Mucosa of descending colon (tissue), 3 donors: ENCODE data around the gene TOP2A. TPM values are rescaled to one million over a fixed set of nuclear protein-coding genes. Genes with fewer than 3 reads are reported as not detected.
A peak's percentile ranks its signal among the peaks of the same experiment; 100 is the strongest.

Experiments used
- ATAC-seq: fragments of 200-7000 bp; cut with Tn5 transposase; one replicate; pipeline ENCODE4 v1.9.1; 2020; ENCODE audit warnings: mild to moderate bottlenecking, moderate library complexity
- DNase-seq, 3 donors: peaks; one replicate each; pipeline ENCODE4 v3.0.0-alpha.2; 2020
- H3K36me3 ChIP-seq: fragments of 200-600 bp; one replicate; pipeline ENCODE4 v1.8.0; 2021; ENCODE audit warnings: low read depth, mild to moderate bottlenecking
- H3K4me1 ChIP-seq: fragments of 200-600 bp; one replicate; pipeline ENCODE4 v1.8.0; 2021; ENCODE audit warnings: low read depth, mild to moderate bottlenecking
- H3K4me3 ChIP-seq: fragments of 200-600 bp; one replicate; pipeline ENCODE4 v1.8.0; 2021; ENCODE audit warnings: mild to moderate bottlenecking
- H3K9me3 ChIP-seq: fragments of 200-600 bp; one replicate; pipeline ENCODE4 v1.8.0; 2021; ENCODE audit warnings: mild to moderate bottlenecking
- intact Hi-C, 2 donors: fragments of 100-400 bp; cut with DNase I in 1 of 2; cut with micrococcal nuclease in 1 of 2; formaldehyde crosslinking; loops; one replicate each; pipeline versions ENCODE4 v1.11.0 to v1.11.1; 2022; cut with DNase I, micrococcal nuclease
- total RNA-seq, 3 donors: library from RNA; stranded (reverse); fragmentation: NEBNext Ultra II Directional in 2 of 3; extraction: Animal tissue kit (Norgen Biotek cat#: 25700) in 2 of 3; gene quantifications; one replicate each; pipeline versions ENCODE4 v1.2.1 to v1.2.4, GENCODE V29; 2021 to 2023
- TF ChIP-seq, protein P1 (sequence below): fragments of 200-600 bp; IDR thresholded peaks from one replicate; pipeline ENCODE4 v1.8.0; 2022; ENCODE audit warnings: antibody characterized with exemption, mild to moderate bottlenecking
- donor health status: DM: no; HTN: no; CAD: no; lungs with moderate emphysema.
- donor health status: DM: no; HTN: no; CAD: no.
- donor health status: DM: no; HTN: yes; CAD: no.

Gene TOP2A
- total RNA-seq, 3 donors from 2014 or later, result 6.9 to 50.1 (median 11.4) TPM

DNA sequence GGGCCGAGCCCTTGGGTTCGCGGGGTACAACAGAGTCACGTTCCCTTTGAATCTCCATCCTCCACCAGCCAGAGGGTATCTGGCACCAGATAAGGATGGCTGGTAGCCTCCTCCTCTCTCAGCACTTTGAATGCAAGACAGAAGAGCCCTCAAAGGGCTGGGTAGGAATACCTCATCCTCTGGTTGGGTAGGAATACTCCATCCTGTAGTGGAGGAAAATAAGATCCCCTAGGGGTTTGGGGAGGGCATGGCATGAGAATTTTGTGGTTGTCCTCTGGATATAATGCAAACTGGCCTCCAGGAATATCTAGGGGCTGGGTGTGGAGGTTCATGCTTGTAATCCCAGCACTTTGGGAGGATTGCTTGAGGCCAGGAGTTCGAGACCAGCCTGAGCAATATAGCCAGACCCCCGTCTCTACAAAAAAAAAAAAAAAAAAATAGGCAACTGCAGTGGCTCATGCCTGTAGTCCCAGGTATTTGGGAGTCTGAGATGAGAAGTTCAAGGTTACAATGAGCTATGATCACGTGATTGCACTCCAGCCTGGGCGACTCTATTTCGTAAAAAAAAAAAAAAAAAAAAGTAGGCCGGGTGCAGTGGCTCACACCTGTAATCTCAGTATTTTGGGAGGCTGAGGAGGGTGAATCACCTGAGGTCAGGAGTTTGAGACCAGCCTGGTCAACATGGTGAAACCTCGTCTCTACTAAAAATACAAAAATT is 28.2 kb upstream of the TOP2A start:
- H3K4me3 ChIP-seq, result no peak overlapping the region
- H3K9me3 ChIP-seq, result no peaks in the 10 kb centered on the region
- ATAC-seq, result no peak
- intact Hi-C loops, result loop anchor here in 1 of 2 donors (10.0 kb wide), 1 partner anchor 89 kb away; no protein-coding TSS in a partner anchor
- TF ChIP-seq, protein P1, sequence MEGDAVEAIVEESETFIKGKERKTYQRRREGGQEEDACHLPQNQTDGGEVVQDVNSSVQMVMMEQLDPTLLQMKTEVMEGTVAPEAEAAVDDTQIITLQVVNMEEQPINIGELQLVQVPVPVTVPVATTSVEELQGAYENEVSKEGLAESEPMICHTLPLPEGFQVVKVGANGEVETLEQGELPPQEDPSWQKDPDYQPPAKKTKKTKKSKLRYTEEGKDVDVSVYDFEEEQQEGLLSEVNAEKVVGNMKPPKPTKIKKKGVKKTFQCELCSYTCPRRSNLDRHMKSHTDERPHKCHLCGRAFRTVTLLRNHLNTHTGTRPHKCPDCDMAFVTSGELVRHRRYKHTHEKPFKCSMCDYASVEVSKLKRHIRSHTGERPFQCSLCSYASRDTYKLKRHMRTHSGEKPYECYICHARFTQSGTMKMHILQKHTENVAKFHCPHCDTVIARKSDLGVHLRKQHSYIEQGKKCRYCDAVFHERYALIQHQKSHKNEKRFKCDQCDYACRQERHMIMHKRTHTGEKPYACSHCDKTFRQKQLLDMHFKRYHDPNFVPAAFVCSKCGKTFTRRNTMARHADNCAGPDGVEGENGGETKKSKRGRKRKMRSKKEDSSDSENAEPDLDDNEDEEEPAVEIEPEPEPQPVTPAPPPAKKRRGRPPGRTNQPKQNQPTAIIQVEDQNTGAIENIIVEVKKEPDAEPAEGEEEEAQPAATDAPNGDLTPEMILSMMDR, result no peak
- DNase-seq, result no peak
- peaks cover 59% of the 10 kb centered on the region for H3K4me1 ChIP-seq
- no peaks in the 10 kb centered on the region for H3K36me3 ChIP-seq

DNA sequence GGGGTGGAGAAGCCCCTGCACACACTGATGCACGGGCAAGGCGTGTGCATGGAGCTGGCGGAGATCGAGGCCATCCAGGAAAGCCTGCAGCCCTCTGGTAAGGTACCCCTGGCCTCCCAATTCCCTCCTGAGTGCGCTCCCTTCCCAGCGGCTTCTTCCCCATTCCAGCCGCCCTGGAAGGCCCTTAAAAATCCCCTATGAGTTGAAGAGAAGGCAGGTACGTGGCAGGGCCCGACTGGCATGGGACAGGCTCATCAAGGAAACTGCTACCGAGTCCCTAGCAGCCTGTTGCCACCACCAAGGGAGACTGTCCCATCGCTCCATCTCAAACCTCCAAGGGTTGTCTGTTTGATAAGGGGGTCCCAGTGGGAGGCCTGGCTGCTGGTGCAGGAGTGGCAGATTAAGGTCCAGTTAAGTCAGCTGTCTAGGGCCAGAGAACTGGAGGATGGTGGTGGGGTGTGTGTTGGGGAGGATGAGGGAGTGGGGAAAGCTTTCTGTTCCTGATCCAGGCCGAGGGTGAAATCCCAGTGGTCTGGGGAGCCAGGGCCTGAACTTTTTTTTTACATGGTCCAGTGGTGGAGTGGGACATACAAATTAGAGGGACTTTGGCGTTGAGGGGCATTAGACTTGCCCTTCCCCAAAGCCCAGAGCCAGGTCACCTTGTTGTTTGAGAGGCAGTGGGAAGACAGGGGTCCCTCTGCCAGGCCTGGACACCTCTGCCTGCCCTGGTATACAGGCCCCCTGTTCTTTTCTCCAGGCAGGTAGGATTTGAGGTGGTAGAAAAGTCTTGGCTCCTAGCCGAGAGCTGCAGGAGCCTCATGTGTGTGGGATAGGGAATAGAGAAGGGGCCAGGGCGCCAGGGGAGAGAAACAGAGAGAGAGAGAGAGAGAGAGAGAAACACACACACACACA is 26.5 kb upstream of the TOP2A start:
- DNase-seq, result peak in 1 of 3 donors; percentile 47
- intact Hi-C loops, result loop anchor here (5.0 to 10.0 kb wide), 2 partner anchors 88 to 91 kb away; no protein-coding TSS in a partner anchor
- peak; percentile 4 for ATAC-seq
- H3K9me3 ChIP-seq, result no peaks in the 10 kb centered on the region
- TF ChIP-seq, protein P1, result no peak
- peak overlapping the region; percentile 44 for H3K4me3 ChIP-seq
- H3K4me1 ChIP-seq, result peaks cover 43% of the 10 kb centered on the region
- H3K36me3 ChIP-seq, result no peaks in the 10 kb centered on the region

DNA sequence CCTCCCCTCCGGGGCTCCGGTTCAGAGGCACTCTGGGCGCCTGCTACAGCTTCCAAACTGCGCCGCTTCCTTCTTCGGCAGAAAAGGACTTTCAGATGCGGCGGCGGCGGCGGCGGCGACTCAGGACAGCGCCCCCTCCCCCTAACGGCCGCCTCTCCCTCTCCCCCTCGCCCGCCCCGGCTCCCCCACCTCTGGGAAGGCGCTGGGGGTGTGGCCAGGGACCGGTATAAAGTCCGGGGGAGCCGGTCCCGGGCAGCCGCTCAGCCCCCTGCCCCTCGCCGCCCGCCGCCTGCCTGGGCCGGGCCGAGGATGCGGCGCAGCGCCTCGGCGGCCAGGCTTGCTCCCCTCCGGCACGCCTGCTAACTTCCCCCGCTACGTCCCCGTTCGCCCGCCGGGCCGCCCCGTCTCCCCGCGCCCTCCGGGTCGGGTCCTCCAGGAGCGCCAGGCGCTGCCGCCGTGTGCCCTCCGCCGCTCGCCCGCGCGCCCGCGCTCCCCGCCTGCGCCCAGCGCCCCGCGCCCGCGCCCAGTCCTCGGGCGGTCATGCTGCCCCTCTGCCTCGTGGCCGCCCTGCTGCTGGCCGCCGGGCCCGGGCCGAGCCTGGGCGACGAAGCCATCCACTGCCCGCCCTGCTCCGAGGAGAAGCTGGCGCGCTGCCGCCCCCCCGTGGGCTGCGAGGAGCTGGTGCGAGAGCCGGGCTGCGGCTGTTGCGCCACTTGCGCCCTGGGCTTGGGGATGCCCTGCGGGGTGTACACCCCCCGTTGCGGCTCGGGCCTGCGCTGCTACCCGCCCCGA is 25.7 kb upstream of the TOP2A start, which contains the start of gene IGFBP4:
Gene IGFBP4, plus strand, starts transcription at position 255 of the 792 bp plus-strand sequence. Its CDS starts 286 bp downstream, at position 541.
- no peaks in the 10 kb centered on the region for H3K36me3 ChIP-seq
- peaks cover 34% of the 10 kb centered on the region for H3K4me1 ChIP-seq
- peak within 1 kb of the TSS; percentile 44 for H3K4me3 ChIP-seq
- ATAC-seq (peak; percentile 66), DNase-seq (peak; percentile 88 to 90 (median 89))
- H3K9me3 ChIP-seq, result no peaks in the 10 kb centered on the region
- intact Hi-C loops, result loop anchor here (5.0 to 10.0 kb wide), 2 partner anchors 89 to 91 kb away; no protein-coding TSS in a partner anchor
- TF ChIP-seq, protein P1, result peak; percentile 46

DNA sequence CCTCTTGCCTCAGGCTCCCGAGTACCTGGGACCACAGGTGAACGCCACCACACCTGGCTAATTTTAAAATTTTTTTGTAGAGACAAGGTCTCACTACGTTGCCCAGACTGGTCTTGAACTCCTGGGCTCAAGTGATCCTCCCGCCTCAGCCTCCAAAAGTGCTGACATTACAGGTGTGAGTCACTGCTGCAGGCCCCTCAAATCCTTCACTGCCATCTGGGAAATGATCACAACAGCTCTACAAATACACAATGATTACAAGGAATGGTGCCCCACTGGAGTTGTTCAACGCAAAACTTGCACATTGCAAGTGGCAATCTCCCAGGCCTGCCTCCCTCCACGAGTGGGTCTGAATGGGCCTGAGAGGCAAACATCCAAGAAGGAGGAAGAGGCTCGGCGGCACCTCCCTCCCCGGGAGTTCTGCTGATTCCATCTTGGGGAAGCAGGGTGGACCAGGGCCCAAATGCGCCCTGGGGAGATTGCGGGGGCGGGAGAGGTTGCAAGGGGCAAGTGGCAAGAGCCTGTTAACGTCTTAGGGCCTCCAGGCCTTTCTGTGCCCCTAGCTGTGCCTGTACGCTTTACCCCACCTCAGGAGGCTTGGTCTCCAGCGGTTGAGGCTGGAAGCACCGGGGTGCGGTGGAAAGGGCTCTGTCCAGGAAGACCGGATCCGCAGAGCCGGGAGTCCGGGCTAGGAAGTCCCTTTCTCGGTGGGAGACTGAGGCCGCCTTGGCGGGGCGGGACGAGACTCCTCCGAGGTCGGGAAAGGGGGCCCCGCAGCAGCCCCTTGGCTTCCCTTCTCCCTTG is 24.9 kb upstream of the TOP2A start:
- peak; percentile 55 for ATAC-seq
- Histone ChIP-seq H3K9me3 (no peaks in the 10 kb centered on the region), H3K4me3 (peak overlapping the region; percentile 44), H3K4me1 (peaks cover 26% of the 10 kb centered on the region), H3K36me3 (no peaks in the 10 kb centered on the region)
- TF ChIP-seq, protein P1, result no peak
- intact Hi-C loops, result loop anchor here (5.0 to 10.0 kb wide), 2 partner anchors 90 to 92 kb away; no protein-coding TSS in a partner anchor
- DNase-seq, result peak in 2 of 3 donors; percentile 55 to 66
